ENCODE measurements around the gene HOXB3. TPM values are rescaled to one million over a fixed set of nuclear protein-coding genes. Genes with fewer than 3 reads are reported as not detected.

Gene HOXB3
- total and polyA plus RNA-seq, 2 donors (not counting 1 experiment from before 2014, with no cell fraction given): 15.7 to 28.6 TPM

DNA sequence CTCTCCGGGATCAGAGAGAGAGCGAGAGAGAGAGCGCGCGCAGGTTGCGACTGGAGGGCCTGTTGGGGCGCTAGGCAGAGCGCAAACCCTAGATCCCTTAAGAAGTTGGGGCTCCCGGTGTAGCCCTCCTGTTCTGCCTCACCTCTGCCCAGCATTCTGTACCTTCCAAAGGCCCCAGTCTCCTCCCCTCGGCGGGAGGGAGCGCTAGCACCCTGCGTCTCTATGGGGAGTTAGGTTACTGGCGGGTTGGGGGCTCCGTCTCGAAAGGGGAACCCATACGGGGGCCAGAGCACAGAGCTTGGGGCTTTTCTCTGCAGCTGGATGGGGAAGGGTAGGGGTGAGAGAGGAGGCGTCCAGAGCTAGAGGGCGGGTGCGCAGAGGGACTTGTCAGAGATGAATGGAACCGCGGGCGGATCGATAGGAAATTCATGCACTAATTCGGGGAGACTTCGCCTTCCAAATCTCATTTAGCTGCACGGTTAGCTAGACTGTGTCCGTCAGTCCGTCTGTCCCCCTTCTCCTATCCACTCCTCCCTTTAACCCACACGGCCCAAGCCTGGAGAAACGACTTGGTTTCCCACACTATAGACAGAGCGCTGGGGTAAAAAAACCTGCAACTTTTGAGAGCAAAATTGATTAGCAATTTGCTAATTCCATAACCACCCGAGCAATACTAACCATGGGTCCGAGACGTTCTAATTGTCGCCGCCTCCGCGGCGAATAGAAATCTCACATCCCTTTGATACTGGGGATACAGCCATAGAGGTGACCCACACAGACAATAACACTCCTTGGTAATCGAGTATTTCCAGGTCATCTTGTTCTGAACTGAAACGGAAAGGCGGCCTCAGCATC, 11.2 kb downstream of the HOXB3 start:
- Histone ChIP-seq H3K4me1 (ENCODE audit: control insufficient read depth, extremely low read depth, insufficient read depth, low read length) (peaks cover 11% of the 10 kb centered on the region), H2AFZ (ENCODE audit: low read length) (no peak overlapping the region), H3K36me3 (ENCODE audit: control insufficient read depth, insufficient read depth, low read length) (peaks cover 4% of the 10 kb centered on the region), H3K4me2 (ENCODE audit: extremely low read depth, insufficient read depth, low read length) (peak overlapping the region; percentile 99), H3K79me2 (ENCODE audit: control insufficient read depth, insufficient read depth, low read length) (peaks cover 99% of the 10 kb centered on the region), H3K27me3 (ENCODE audit: control insufficient read depth, insufficient read depth, low read length) (no peaks in the 10 kb centered on the region), H3K9ac (ENCODE audit: insufficient read depth, low read length) (peak overlapping the region; percentile 73), H4K20me1 (ENCODE audit: control insufficient read depth, extremely low read depth, insufficient read depth, low read length) (no peaks in the 10 kb centered on the region), H3K9me3 (ENCODE audit: control insufficient read depth, insufficient read depth, low read depth, low read length) (no peaks in the 10 kb centered on the region), H3K4me3 (replicated peaks in 1 of 4; ENCODE audit: control extremely low read depth in 1 of 4, insufficient read depth in 1 of 4, low read depth in 3 of 4, low read length in 4 of 4) (peak overlapping the region; percentile 80 to 98 (median 84)), H3K27ac (ENCODE audit: insufficient read depth, low read length) (peak overlapping the region; percentile 98)
- no peak for TF ChIP-seq EZH2 (IDR thresholded peaks at IDR 0.05; ENCODE audit: low read length, missing control alignments)
- TF ChIP-seq, protein P1, sequence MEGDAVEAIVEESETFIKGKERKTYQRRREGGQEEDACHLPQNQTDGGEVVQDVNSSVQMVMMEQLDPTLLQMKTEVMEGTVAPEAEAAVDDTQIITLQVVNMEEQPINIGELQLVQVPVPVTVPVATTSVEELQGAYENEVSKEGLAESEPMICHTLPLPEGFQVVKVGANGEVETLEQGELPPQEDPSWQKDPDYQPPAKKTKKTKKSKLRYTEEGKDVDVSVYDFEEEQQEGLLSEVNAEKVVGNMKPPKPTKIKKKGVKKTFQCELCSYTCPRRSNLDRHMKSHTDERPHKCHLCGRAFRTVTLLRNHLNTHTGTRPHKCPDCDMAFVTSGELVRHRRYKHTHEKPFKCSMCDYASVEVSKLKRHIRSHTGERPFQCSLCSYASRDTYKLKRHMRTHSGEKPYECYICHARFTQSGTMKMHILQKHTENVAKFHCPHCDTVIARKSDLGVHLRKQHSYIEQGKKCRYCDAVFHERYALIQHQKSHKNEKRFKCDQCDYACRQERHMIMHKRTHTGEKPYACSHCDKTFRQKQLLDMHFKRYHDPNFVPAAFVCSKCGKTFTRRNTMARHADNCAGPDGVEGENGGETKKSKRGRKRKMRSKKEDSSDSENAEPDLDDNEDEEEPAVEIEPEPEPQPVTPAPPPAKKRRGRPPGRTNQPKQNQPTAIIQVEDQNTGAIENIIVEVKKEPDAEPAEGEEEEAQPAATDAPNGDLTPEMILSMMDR (conservative IDR thresholded peaks at IDR 0.05 in 1 of 2, IDR thresholded peaks at IDR 0.05 in 1 of 2; ENCODE audit: low read depth in 1 of 2, low read length in 2 of 2): peak in 1 of 2 donors; percentile 7
- DNase-seq (ENCODE audit: low read depth in 2 of 2): peak; percentile 37 to 74

DNA sequence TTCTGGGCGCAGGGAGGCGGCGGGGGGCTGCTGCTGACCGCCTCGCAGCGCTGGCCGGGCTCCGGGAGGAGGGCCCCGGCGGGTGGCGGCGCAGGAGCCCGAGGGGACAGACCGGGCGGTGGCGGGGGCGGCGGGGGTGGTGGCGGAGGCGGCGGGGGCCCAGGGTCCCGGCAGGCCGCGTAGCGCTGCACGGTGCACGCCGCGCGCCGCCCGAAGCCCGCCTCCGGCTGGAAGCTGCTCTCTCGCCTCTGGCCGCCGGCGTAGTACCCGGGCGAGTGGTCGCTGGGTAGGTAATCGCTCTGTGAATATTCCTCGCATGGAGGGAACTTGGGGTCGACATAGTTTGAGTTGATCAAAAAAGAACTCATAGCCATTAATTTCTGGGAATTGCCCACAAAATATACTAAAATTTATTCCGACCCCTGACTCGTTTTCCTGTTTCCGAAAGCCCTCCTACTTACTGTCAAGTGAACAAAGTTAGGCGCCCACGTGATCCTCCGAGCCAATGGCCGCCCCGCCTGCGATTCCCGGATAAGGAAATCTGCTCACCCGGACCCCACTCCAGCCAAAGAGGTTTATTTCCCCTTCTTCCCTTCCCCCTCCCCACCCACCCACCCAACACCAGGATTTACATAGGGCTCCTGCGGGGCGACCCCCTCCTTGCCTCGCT, 12.0 kb downstream of the HOXB3 start, which contains the start of gene HOXB4:
Gene HOXB4 (minus strand): TSS at position 405 of the 670 bp plus-strand sequence. CDS start 31 bp downstream, at position 374.
- Histone ChIP-seq H3K79me2 (ENCODE audit: control insufficient read depth, insufficient read depth, low read length) (peaks cover 99% of the 10 kb centered on the region), H4K20me1 (ENCODE audit: control insufficient read depth, extremely low read depth, insufficient read depth, low read length) (no peaks in the 10 kb centered on the region), H3K27ac (ENCODE audit: insufficient read depth, low read length) (peak within 1 kb of the TSS; percentile 98), H3K27me3 (ENCODE audit: control insufficient read depth, insufficient read depth, low read length) (no peaks in the 10 kb centered on the region), H3K4me3 (replicated peaks in 1 of 4; ENCODE audit: control extremely low read depth in 1 of 4, insufficient read depth in 1 of 4, low read depth in 3 of 4, low read length in 4 of 4) (peak within 1 kb of the TSS; percentile 80 to 98 (median 86)), H2AFZ (ENCODE audit: low read length) (no peak within 1 kb of the TSS), H3K36me3 (ENCODE audit: control insufficient read depth, insufficient read depth, low read length) (peaks cover 4% of the 10 kb centered on the region), H3K9ac (ENCODE audit: insufficient read depth, low read length) (peak within 1 kb of the TSS; percentile 73), H3K4me1 (ENCODE audit: control insufficient read depth, extremely low read depth, insufficient read depth, low read length) (peaks cover 8% of the 10 kb centered on the region), H3K4me2 (ENCODE audit: extremely low read depth, insufficient read depth, low read length) (peak within 1 kb of the TSS; percentile 99), H3K9me3 (ENCODE audit: control insufficient read depth, insufficient read depth, low read depth, low read length) (no peaks in the 10 kb centered on the region)
- peak; percentile 86 to 92 for DNase-seq (ENCODE audit: low read depth in 2 of 2)
- TF ChIP-seq EZH2 (IDR thresholded peaks at IDR 0.05; ENCODE audit: low read length, missing control alignments): no peak
- TF ChIP-seq, protein P1 (conservative IDR thresholded peaks at IDR 0.05 in 1 of 2, IDR thresholded peaks at IDR 0.05 in 1 of 2; ENCODE audit: low read depth in 1 of 2, low read length in 2 of 2): no peak

DNA sequence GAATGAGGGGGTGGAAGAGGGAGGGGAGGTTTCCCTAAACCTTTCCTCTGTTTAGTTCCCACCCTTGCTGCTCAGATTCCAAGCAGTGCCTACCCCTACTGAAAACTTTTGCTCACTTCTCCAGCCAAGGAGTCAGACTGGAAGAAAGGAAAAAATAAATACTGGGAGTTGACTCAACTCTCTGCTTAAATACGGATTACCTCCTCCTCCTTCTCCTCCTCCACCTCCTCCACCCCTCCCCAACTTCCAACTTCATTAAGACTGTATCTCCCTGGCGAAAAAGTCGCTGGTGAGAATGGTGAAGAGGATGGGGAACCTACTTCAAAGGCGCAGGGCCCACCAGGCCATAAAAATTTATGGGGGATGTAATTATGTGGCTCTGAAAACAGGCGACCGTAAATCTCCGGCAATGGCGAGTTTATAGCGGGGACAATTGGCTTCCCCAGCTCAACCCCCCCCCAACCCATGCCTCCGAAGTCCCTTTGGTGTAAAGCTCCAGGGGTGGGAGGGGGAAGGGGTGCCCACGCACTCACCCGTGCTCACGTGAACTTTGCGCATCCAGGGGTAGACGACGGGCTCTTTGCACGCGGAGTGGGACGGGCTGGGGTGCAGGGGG, 12.6 kb downstream of the HOXB3 start:
- Histone ChIP-seq H3K4me2 (ENCODE audit: extremely low read depth, insufficient read depth, low read length) (peak overlapping the region; percentile 73), H3K4me3 (replicated peaks in 1 of 4; ENCODE audit: control extremely low read depth in 1 of 4, insufficient read depth in 1 of 4, low read depth in 3 of 4, low read length in 4 of 4) (peak overlapping the region; percentile 57 to 98 (median 74)), H3K79me2 (ENCODE audit: control insufficient read depth, insufficient read depth, low read length) (peaks cover 99% of the 10 kb centered on the region), H3K9me3 (ENCODE audit: control insufficient read depth, insufficient read depth, low read depth, low read length) (no peaks in the 10 kb centered on the region), H2AFZ (ENCODE audit: low read length) (no peak overlapping the region), H3K4me1 (ENCODE audit: control insufficient read depth, extremely low read depth, insufficient read depth, low read length) (peaks cover 7% of the 10 kb centered on the region), H3K9ac (ENCODE audit: insufficient read depth, low read length) (peak overlapping the region; percentile 59), H3K36me3 (ENCODE audit: control insufficient read depth, insufficient read depth, low read length) (peaks cover 4% of the 10 kb centered on the region), H4K20me1 (ENCODE audit: control insufficient read depth, extremely low read depth, insufficient read depth, low read length) (no peaks in the 10 kb centered on the region), H3K27ac (ENCODE audit: insufficient read depth, low read length) (peak overlapping the region; percentile 98), H3K27me3 (ENCODE audit: control insufficient read depth, insufficient read depth, low read length) (no peaks in the 10 kb centered on the region)
- DNase-seq (ENCODE audit: low read depth in 2 of 2): peak in 1 of 2 donors; percentile 79
- TF ChIP-seq, protein P1 (conservative IDR thresholded peaks at IDR 0.05 in 1 of 2, IDR thresholded peaks at IDR 0.05 in 1 of 2; ENCODE audit: low read depth in 1 of 2, low read length in 2 of 2): no peak
- TF ChIP-seq EZH2 (IDR thresholded peaks at IDR 0.05; ENCODE audit: low read length, missing control alignments): no peak

Measured in fibroblast of lung (primary cell).